Stimulated activated CD4-positive, alpha-beta T cell treated with anti-CD3 and anti-CD28 coated beads, Interleukin-12 subunit alpha, Interleukin-12 subunit beta, amount 100 ng/mL, for 4 hours (primary cell): Measurements from ENCODE around the gene GPR162.
"Not testable (repeated sequence)": the region's sequence is repeated elsewhere in the genome, so short reads cannot be mapped to it uniquely, and the experiment has no call there.

ENCODE experiments used
- DNase-seq: peaks from one replicate; pipeline ENCODE4 v3.0.0-alpha.2; 2020

Gene GPR162

DNA sequence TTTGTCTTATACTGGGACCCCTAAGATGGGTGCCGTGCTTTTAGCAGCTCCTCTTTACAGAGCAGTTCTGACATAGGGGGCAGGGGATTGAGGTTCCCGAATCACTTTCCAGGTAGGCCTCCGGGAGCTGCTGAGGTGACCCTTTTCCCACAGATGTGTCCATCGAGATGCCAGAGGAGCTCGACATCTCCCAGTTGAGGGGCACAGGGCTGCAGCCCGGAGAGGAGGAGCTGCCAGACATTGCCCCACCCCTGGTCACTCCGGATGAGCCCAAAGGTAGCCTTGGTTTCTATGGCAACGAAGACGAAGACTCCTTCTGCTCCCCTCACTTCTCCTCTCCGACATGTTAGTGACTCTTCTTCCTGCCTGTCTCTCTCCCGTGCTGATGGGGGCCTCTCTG lies 41.4 kb downstream of the GPR162 start:
- DNase-seq, result no peak

DNA sequence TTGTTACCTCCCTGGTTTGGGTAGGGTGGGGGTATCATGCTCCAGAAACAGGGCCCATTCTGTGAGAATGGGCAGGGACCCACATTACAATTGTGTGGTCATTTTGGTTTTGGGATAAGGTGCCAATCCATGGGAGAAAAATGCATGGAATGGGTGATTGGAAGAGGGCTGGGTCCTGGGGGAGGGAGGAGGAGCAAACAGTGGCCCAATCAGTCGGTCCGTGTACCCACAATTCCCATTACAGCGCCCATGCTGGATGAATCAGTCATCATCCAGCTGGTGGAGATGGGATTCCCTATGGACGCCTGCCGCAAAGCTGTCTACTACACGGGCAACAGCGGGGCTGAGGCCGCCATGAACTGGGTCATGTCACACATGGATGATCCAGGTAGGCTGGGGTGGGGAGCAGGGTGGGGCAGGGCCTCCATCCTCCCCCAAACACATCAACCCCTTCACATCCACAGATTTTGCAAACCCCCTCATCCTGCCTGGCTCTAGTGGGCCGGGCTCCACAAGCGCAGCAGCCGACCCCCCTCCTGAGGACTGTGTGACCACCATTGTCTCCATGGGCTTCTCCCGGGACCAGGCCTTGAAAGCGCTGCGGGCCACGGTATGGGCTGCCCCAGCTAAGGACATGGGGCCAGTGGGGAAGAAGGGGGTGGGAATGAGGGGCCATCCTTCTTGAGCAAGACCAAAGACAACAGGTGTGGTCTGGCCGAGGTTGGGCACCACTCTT lies 42.1 kb downstream of the GPR162 start:
- DNase-seq, result no peak

DNA sequence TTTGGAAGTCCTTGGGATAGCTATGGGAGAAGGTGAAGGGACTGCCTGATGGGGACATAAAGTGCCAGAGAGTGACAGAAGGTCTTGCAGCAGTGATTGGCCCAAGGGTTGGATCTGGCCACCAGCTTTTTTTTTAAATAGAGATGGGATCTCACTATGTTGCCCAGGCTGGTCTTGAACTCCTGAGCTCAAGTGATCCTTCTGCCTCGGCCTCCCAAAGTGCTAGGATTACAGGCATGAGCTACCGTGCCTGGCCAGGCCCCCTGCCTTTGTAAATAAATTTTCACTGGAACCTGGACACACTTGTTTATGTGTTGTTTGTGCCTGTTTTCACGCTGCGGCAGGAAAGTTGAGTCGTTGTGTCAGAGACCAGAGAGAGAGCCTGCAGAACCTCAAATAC lies 43.7 kb downstream of the GPR162 start:
- DNase-seq, result not testable (repeated sequence)

DNA sequence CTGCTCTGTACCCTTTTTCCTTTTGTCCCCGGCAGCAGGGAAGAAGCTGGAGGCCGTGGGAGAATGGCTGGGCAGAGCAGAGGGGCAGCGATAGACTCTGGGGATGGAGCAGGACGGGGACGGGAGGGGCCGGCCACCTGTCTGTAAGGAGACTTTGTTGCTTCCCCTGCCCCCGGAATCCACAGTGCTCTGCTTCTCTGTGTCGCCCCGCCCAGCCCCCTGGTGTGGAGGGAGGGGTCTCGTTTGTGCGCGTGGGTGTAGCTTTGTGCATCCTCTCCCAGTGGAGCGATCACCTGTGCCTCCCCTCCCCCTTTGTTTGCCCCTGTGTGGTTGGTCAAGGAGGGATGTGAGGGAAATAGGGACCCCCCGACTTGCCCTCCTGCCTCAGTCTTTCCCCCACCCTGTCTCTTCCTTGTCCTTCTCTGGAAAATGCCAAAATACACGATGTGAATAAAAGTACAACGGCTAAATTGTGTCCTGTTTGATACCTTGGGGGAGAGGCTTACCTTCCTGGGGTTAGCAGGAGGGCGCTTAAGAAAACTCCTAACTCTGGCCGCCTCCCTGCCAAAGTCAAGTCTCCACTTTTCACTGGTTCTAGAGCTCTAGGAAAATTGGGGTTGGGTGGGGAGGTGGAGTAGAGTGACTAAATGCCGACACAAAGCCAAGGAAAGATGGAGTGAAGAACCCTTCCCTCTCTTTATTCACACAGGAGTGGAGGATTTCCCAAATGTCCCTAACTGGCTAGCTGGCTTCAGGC lies 44.7 kb downstream of the GPR162 start:
- no peak for DNase-seq

DNA sequence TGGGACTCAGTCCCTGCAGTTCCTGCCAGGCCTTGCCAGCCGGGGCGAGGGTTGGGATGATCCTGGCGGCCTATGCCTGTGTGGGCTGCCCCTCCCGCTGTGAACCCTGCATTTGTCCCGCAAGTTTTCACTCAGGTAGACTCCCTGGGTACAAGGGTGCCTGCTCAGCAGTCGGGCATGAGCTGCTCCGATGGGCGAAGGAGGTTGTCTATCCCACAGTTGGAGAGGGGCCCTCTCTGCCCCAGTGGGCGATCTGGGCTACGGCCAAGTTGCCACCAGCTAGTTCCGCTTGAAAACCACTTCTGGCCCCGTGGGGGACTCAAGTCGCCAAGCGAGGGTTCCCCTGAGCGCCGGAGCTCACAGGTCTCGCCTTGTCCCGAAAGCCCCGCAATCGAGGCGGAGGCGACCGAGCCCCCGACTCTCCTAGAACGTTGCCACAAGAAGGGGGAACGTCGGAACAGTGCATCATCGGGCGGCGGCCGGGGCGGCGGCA lies 45.3 kb downstream of the GPR162 start:
- DNase-seq, result no peak

DNA sequence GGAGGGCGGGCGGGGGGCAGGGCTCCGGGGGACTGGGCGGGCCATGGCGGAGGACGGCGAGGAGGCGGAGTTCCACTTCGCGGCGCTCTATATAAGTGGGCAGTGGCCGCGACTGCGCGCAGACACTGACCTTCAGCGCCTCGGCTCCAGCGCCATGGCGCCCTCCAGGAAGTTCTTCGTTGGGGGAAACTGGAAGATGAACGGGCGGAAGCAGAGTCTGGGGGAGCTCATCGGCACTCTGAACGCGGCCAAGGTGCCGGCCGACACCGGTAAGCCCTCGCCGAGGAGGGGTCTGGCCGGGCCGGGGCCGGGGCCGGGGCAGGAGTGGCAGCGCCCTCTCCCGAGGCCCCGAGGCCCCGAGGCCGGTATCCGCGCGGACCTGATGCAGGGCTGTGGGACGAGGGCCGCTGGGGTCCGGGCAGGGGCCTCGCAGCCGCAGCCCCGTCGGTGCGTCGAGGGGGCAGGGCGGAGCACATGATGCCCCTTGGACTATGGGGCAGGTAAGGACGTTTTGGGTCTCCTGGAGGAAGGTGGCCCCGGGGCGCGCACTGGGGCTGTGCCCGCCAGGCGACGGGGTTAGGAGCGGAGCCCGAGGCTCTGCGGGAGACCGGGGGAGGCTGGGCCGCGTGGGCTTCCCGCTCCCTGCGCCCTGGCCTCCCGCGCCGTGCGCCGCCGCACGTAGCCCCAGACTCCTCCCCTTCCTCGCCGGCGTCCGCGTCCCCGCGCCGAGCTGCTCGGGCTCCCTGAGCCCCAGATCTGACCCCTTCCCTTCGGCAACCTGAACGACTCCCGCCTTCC lies 46.0 kb downstream of the GPR162 start, which contains the start of gene TPI1:
Gene TPI1, plus strand, starts transcription at position 119 of the 798 bp plus-strand sequence. Its CDS starts 36 bp downstream, at position 155.
- DNase-seq, result peak; percentile 84

DNA sequence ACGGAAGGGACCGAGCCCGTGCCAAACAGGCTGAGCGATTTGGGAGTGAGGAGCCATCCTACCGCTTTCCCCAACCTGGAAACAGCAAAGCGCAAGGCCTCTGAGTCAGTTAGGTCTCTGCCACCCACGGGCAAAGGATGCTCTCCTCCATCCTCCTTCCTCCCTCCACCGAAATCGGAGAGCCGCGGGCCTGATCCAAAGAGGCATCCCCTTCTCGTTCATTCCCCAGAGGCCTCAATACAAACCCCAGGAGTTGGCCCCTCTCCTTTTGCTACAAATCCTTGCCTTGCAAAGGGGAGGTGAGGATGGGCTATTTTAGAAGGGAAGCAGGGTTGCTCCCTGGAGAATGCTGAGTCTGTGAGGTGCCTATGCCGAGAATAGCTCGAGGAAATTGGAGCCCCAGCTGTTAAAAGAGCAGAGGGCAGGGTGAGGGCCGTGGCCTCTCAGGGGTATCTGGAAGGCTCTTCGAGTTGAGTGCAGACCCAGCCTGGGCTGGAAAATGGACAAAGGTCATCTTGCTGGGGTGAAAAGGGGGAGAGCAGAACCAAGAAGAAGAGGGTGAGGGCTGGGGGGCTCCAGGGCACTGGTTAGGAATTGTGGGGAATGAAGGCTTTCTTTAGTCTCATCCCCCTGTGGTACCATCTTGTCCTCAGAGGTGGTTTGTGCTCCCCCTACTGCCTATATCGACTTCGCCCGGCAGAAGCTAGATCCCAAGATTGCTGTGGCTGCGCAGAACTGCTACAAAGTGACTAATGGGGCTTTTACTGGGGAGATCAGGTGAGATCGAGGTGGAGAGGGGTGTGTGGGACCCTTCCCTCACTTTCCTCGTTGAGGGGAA lies 46.8 kb downstream of the GPR162 start:
- DNase-seq, result no peak

DNA sequence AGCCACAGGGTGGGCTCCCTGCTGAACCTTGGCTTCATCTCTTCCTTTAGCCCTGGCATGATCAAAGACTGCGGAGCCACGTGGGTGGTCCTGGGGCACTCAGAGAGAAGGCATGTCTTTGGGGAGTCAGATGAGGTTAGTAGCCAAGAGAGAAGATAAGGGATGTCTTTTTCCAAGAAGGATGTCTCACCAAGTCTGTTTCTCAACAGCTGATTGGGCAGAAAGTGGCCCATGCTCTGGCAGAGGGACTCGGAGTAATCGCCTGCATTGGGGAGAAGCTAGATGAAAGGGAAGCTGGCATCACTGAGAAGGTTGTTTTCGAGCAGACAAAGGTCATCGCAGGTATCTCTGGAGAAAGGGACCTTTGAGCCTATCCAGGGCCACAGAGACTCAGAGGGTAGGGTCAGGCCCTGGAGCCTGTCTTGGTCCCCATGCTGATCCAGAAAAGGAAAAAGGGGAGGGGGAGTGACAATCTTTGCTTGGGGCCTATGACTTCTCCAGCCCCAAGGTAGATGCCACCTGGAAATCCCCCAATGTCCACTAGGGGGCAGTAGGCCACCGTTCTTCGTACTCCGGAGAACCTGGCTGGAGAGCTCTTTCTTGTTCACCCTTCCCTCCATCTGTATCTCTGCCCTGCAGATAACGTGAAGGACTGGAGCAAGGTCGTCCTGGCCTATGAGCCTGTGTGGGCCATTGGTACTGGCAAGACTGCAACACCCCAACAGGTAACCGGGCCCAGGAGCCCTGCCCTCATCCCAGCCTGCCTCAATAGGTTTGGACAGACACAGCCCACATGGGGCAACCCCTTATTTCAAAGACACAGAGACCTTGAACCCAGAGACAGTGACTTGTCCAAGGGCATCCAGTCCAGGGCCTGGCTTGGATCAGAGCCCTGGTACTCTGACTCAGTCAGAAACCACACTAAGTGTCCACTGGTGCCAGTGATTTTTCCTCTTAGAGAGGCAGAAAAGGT lies 47.7 kb downstream of the GPR162 start:
- DNase-seq, result peak; percentile 76

DNA sequence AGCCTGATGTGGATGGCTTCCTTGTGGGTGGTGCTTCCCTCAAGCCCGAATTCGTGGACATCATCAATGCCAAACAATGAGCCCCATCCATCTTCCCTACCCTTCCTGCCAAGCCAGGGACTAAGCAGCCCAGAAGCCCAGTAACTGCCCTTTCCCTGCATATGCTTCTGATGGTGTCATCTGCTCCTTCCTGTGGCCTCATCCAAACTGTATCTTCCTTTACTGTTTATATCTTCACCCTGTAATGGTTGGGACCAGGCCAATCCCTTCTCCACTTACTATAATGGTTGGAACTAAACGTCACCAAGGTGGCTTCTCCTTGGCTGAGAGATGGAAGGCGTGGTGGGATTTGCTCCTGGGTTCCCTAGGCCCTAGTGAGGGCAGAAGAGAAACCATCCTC lies 48.7 kb downstream of the GPR162 start:
- DNase-seq, result not testable (repeated sequence)

DNA sequence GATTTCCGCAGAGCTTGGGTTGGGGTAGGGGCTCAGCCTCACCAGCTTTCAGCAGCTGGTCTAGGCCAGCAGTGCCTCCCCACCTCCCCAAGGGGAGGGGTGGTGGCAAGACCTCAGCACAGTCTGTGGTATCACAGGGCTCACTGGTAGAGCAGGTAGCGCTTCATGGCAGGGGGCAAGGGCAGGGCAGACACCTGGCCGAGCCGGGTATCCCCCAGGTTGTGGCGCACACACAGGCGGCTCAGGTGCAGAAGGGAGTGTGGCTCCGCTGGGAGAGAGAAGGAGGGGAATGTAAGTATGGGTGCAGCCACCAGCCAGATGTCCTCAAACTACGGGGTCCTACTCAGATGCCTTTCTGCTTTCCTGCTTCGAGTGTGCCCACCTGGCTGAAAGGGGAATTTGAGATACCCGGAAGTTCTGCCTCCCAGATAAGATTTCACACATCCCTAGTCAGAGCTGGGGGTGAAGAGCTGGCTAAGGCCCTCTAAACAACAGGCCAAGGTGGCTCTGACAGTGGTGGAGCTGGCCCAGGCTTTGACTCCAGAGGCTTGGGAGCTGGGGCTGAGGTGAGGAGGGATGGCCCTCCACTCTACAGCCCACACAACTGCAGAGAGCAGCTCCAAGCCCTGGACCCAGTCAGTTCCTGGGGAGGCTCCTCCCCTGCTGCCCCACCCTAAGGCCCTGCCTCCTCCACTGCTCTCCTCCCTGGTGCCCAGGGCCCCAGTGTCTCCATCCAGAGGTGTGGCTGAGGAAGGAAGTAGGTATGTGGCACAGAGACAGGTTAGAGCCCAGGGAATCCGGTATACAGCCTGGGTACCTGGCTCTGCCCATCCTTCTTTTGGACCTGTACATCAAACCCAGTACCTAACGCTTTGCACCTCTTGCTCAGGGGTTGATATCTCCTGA lies 49.7 kb downstream of the GPR162 start:
- peak; percentile 36 for DNase-seq

DNA sequence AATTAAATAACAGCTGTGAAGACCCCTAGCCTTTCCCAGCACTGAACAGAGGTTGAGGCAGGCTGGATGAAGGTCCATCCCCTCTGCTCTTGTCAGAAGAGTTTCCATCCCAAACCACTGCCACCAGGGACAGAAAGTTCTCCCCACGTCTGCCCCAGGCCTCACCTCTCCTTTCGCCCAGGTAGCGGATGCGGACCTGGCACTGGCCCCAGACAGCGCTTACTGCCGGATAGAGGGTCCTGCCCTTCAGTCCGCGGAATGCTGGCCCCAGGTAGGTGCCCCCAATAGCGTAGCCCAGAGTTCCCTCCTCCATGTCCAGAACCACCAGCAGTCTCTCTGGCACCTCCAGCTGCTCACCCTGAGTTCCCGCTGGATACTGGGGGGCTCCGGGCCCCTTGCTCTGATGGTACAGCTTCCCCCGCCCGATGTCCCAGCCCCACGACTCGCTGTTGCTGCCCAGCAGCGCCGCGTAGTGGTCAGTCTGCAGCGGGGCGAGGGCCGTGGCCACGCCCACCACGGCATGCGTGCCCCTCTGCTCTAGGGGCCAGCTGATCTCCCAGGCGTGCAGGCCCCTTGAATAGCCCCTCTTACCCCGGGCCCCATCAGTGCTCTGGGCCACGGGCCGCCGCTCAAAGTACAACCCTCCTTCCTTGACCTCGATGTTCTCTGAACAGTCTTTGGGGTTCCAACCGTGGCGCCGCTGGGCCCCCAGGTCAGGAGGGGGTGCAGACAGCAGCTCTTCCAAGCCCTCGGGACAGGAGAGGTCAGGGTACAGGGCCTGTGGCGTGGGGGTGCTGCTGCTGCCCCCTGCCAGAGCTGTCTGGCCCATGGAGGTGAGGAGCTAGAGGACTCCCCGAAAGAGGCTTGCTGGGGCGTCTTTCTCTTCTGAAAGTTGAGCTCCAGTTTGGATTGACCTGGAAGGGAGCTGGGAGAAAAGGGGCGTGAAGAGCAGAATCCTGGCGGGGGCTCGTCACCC lies 50.7 kb downstream of the GPR162 start:
- DNase-seq, result peak; percentile 85

DNA sequence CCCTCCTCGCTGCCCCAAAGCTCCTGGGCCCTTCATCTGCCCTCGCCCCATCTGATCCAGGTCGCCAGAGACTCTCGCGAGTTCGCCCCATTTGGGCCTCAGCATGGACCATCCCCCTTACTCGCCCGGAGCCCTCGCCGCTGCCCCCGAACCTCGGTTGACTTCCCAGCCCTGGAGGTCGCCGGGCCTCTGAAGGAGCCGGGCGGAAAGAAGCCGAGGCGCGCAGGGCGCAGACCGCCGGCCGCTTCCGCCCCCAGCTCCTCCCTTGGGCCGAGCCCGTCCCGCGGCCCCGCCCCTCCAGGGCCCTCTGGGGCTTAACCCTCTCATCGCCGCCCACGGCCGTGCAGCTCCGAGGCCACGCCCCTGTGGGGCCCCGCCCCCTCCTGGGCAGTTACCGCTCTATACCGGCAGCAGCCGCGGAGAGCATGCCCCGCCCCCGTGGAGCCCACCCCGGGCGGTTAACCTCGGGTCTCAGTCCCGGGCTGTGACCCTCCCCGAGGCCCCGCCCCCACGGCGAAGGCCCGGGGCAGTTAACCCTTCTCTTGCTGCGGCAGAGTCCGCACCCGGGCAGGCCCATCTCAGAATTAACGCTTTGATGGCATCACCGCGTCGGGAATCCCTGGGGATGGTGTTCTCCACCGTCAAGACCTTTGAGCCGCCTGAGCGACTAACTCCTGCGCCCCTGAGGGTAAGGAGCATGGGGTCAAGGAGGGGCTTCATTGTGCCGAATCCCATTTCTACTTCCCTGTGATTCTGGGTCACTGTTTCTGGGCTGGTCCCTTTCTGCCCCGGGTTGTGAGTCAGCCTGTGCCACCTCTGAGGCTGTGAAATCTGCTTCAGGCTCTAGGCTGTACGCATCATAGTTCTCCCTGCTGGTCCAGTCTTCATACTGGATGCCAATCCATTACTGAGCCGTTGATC lies 51.7 kb downstream of the GPR162 start, which contains the start of gene SPSB2:
Gene SPSB2, minus strand, starts transcription at position 210 of the 921 bp plus-strand sequence. CDS start 402 bp downstream, outside the sequence.
- DNase-seq, result peak; percentile 99

DNA sequence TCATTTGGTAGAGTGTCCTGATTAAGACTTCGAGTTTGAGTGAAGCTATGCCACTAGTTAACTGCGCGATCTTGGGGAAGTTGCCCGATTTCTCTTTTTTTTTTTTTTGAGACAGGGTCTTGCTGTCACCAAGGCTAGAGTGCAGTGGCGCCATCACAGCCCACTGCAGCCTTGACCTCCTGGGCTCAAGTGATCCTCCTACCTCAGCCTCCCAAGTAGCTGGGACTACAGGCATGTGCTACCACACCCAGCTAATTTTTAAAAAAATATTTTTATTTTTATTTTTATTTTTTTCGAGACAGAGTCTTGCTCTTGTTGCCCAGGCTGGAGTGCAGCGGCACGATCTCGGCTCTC lies 52.4 kb downstream of the GPR162 start:
- not testable (repeated sequence) for DNase-seq
